Stomach smooth muscle (tissue), 2 donors: ENCODE measurements around the gene ZFP36.
A peak's percentile ranks its signal among the peaks of the same experiment; 100 is the strongest.

Source experiments
- H3K27ac ChIP-seq: one replicate; pipeline ENCODE4 v1.7.0; 2013; ENCODE audit warnings: mild to moderate bottlenecking, low read length, inconsistent platforms
- H3K27me3 ChIP-seq, 2 donors: one replicate each; pipeline ENCODE4 v1.7.0; 2013; ENCODE audit warnings: low read length in 2 of 2; ENCODE audit not compliant: insufficient read depth in 2 of 2, control insufficient read depth in 1 of 2
- H3K36me3 ChIP-seq, 2 donors: one replicate each; pipeline ENCODE4 v1.7.0; 2013; ENCODE audit warnings: low read length in 2 of 2; ENCODE audit not compliant: control insufficient read depth in 2 of 2, insufficient read depth in 2 of 2
- H3K4me1 ChIP-seq: one replicate; pipeline ENCODE4 v1.7.0; 2013; ENCODE audit warnings: low read length; ENCODE audit not compliant: control insufficient read depth, insufficient read depth
- H3K4me3 ChIP-seq, 2 donors: one replicate each; pipeline ENCODE4 v1.7.0; 2013; ENCODE audit warnings: low read length in 2 of 2
- H3K9ac ChIP-seq, 2 donors: one replicate each; pipeline ENCODE4 v1.7.0; 2013; ENCODE audit warnings: low read length in 2 of 2, mild to moderate bottlenecking in 1 of 2
- H3K9me3 ChIP-seq, 2 donors: one replicate each; pipeline ENCODE4 v1.7.0; 2013; ENCODE audit warnings: low read length in 2 of 2; ENCODE audit not compliant: control insufficient read depth in 2 of 2
- donor health status: healthy.
- donor health status: Pancreatic carcinoma.

Gene ZFP36

DNA sequence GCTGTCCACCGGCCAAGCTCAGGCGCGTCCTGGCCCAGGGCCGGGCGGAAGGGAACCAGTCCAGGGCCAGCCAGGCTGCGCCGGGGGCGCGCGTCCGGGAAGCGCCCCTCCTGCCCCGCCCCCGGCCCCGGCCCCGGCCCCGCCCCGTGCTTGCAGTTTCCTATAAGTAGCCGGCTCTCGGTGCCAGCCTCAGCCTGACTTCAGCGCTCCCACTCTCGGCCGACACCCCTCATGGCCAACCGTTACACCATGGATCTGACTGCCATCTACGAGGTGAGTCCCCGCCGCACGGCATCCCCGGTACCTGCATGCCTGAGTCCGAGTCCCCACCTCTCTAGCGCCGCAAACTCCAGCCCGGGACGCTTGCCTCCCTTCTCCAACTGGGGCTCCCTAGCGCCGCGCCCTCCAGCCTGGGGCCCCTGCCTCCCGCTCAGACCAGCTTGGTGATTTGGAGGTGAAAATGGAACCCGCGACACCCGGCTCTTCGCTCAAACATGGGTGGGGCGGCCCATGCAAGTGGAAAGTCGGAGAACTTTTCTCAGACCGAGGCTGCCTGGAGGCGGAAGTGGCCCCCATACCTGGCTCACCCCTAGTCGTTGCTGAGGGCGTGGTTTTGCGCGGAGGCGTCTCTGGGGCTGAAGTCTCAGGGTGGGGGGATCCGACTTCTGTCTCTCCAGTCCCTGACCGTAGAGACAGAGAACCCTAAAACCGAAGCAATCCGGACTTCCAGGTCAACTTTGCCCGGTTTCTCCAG lies at the start of gene ZFP36:
ZFP36 (plus strand) TSS at position 192 of the 754 bp plus-strand sequence; CDS start at position 250, 58 bp downstream.
- Histone ChIP-seq H3K36me3 (peaks cover 11 to 20% of the 10 kb centered on the region in 2 donors), H3K9me3 (no peaks in the 10 kb centered on the region), H3K4me1 (peaks cover 54% of the 10 kb centered on the region), H3K4me3 (peak within 1 kb of the TSS; percentile 96 to 100), H3K27me3 (no peaks in the 10 kb centered on the region), H3K27ac (peak within 1 kb of the TSS; percentile 100), H3K9ac (peak within 1 kb of the TSS; percentile 99 to 100)

- peaks cover 56 to 69% of the 10 kb centered on the region in 2 donors for H3K36me3 ChIP-seq
- H3K4me1 ChIP-seq, result peaks cover 14% of the 10 kb centered on the region
- no peak overlapping the region for H3K9ac ChIP-seq
- no peaks in the 10 kb centered on the region for H3K9me3 ChIP-seq
- no peak overlapping the region for H3K27ac ChIP-seq
- no peaks in the 10 kb centered on the region for H3K27me3 ChIP-seq
- no peak overlapping the region for H3K4me3 ChIP-seq
These were observed 47.6 kb upstream of the ZFP36 start for GRCh38 chr19:39359026-39359425.

GRCh38 chr19:39360599-39360998 lies 46.0 kb upstream of the ZFP36 start:
- Histone ChIP-seq H3K27me3 (no peaks in the 10 kb centered on the region), H3K4me3 (no peak overlapping the region), H3K27ac (no peak overlapping the region), H3K36me3 (peaks cover 48 to 62% of the 10 kb centered on the region in 2 donors), H3K9me3 (no peaks in the 10 kb centered on the region), H3K4me1 (peaks cover 17% of the 10 kb centered on the region), H3K9ac (no peak overlapping the region)

DNA sequence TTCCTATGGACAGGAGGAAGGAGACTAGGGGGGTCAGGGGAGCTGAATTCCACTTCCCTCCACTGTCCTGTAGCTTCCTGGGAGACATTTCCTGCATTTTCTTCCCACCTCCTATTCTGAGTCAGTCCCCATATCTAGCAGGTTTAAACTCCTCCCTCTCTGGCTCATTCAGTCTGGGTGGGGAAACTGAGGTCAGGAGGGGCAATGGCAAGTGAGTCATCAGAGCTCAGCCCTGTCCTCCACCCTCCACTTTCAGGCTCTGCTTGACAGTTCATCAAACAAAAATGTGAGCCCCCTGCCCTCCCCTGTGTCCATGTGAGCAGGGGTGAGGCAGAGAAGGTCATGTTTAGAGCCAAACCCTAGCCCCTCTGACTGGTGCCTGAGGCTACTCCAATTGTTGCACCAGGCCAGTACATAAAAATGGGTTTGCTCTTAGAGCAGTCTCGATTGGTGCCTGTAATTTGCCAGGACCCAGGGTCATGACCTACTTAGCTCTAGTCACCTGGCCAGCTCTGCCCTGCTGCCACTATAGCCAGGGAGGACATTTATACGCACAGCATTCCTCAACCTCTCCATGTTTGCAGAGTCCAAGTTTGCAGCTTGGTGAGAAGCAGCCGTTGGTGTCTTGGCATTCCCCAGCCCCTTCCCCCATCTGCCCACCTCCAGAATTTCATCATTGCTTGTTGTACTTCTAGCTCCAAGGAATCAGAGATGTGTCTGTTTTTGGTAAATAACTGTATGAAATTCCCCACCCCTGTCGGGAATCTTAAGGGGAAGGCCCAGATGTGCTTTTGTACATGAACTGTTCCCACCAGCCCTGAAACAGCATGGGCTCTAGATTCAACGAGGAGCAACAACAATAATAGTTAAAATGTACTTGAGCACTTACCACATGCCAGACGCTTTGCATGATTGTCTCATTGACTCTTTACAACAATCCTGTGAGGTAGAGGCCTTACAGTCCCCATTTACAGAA lies 43.7 kb upstream of the ZFP36 start:
- Histone ChIP-seq H3K4me3 (peak overlapping the region in 1 of 2 donors; percentile 3), H3K27ac (peak overlapping the region; percentile 53), H3K9me3 (no peaks in the 10 kb centered on the region), H3K27me3 (no peaks in the 10 kb centered on the region), H3K4me1 (peaks cover 17% of the 10 kb centered on the region), H3K36me3 (peaks cover 31 to 41% of the 10 kb centered on the region in 2 donors), H3K9ac (peak overlapping the region in 1 of 2 donors; percentile 29)

DNA sequence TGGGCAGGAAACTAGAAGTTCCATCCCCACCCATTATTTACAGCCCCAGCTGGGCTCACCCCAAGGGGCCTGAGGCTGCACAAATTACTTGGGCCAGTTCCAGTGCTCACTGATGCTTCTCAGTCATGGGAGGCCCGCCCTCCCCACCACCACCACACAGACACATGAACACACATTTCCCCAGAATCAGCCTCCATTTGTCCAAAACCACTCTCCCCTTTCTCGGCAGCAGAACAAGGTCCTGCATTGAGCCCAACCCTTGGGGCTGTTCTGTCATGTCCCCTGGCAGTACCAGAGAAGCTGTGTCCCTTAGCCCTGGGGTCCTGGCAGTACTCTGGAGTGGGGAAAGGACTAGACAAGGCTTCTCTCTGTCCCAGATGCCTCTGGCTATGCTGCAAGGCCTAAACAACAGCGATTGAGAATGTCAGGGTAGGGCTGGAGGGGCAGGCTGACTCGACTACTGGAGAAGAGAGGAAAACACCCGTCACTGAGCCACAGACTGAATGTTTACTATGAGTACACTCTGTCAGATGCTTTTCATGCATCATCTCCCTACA lies 42.7 kb upstream of the ZFP36 start:
- no peak overlapping the region for H3K9ac ChIP-seq
- H3K27me3 ChIP-seq, result no peaks in the 10 kb centered on the region
- H3K4me1 ChIP-seq, result peaks cover 17% of the 10 kb centered on the region
- H3K9me3 ChIP-seq, result no peaks in the 10 kb centered on the region
- peaks cover 33 to 42% of the 10 kb centered on the region in 2 donors for H3K36me3 ChIP-seq
- H3K4me3 ChIP-seq, result no peak overlapping the region
- peak overlapping the region; percentile 53 for H3K27ac ChIP-seq

- H3K36me3 ChIP-seq, result peaks cover 32 to 45% of the 10 kb centered on the region in 2 donors
- no peak overlapping the region for H3K9ac ChIP-seq
- no peaks in the 10 kb centered on the region for H3K9me3 ChIP-seq
- peaks cover 17% of the 10 kb centered on the region for H3K4me1 ChIP-seq
- no peaks in the 10 kb centered on the region for H3K27me3 ChIP-seq
- H3K4me3 ChIP-seq, result no peak overlapping the region
- H3K27ac ChIP-seq, result no peak overlapping the region
These were observed 41.1 kb upstream of the ZFP36 start for GRCh38 chr19:39365531-39365930.

GRCh38 chr19:39369200-39369599 lies 37.4 kb upstream of the ZFP36 start:
- peaks cover 28 to 30% of the 10 kb centered on the region in 2 donors for H3K36me3 ChIP-seq
- H3K4me1 ChIP-seq, result peaks cover 19% of the 10 kb centered on the region
- no peak overlapping the region for H3K27ac ChIP-seq

GRCh38 chr19:39370735-39371134 lies 35.9 kb upstream of the ZFP36 start:
- Histone ChIP-seq H3K4me1 (peaks cover 17% of the 10 kb centered on the region), H3K9me3 (no peaks in the 10 kb centered on the region), H3K9ac (no peak overlapping the region), H3K27me3 (no peaks in the 10 kb centered on the region), H3K27ac (no peak overlapping the region), H3K36me3 (peaks cover 30 to 34% of the 10 kb centered on the region in 2 donors), H3K4me3 (no peak overlapping the region)

More at GRCh38 chr19:39369200-39369599, 37.4 kb upstream of the ZFP36 start:
- H3K4me3 ChIP-seq, result no peak overlapping the region
- H3K9me3 ChIP-seq, result no peaks in the 10 kb centered on the region
- no peaks in the 10 kb centered on the region for H3K27me3 ChIP-seq
- H3K9ac ChIP-seq, result no peak overlapping the region

GRCh38 chr19:39372047-39372802 lies 34.4 kb upstream of the ZFP36 start:
- no peaks in the 10 kb centered on the region for H3K27me3 ChIP-seq
- peaks cover 17% of the 10 kb centered on the region for H3K4me1 ChIP-seq
- H3K9ac ChIP-seq, result peak overlapping the region; percentile 50 to 87
- H3K4me3 ChIP-seq, result peak overlapping the region in 1 of 2 donors; percentile 49
- peak overlapping the region; percentile 91 for H3K27ac ChIP-seq
- no peaks in the 10 kb centered on the region for H3K9me3 ChIP-seq
- H3K36me3 ChIP-seq, result peaks cover 39 to 47% of the 10 kb centered on the region in 2 donors

DNA sequence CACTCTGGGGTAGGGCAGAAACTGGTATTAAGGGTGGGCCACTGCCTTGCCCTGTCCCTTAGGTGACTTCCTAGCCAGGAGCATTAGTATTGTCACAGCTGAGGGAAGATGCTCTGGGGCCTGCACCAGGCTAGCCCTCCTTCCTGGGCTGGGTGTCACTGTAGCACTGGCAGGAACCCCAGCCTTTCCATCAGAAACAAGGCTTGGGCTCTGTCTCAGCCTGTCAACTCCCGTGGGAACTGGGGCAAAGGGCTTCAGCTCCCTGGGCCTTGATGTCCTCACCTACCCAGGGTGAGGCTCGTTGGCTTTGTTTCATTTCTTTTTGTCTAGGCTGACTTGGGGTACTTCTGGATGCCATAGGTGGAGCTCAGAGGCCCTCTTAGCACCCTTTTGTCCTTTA lies 33.7 kb upstream of the ZFP36 start:
- no peaks in the 10 kb centered on the region for H3K27me3 ChIP-seq
- H3K9ac ChIP-seq, result peak overlapping the region; percentile 50 to 87
- peaks cover 46 to 54% of the 10 kb centered on the region in 2 donors for H3K36me3 ChIP-seq
- H3K4me1 ChIP-seq, result peaks cover 17% of the 10 kb centered on the region
- H3K9me3 ChIP-seq, result no peaks in the 10 kb centered on the region
- H3K27ac ChIP-seq, result peak overlapping the region; percentile 91
- H3K4me3 ChIP-seq, result peak overlapping the region; percentile 10 to 49
